ENCODE data around the gene CORO2A. TPM values are rescaled to one million over a fixed set of nuclear protein-coding genes. Genes with fewer than 3 reads are reported as not detected.

The CORO2A gene
- total and polyA plus RNA-seq, 2 of the 8 experiments (the other 6 are each of a cell fraction or from before 2014, with no cell fraction given) = 13.7 to 27.9 TPM

GRCh38 chr9:98229090-98229395 is 36.6 kb upstream of the CORO2A start:
- Histone ChIP-seq H4K91ac (replicated peaks; ENCODE audit: insufficient read length, low read length) (no peak overlapping the region), H4K20me1 (replicated peaks in 1 of 2; ENCODE audit: control insufficient read depth in 1 of 2, insufficient read depth in 2 of 2, low read length in 2 of 2) (no peaks in the 10 kb centered on the region), H2BK15ac (ENCODE audit: low read length) (no peak overlapping the region), H4K8ac (ENCODE audit: extremely low read depth, insufficient read depth, low read length) (no peak overlapping the region), H2BK5ac (ENCODE audit: low read depth, low read length) (no peak overlapping the region), H3K18ac (ENCODE audit: extremely low read depth, low read length) (no peak overlapping the region), H2AK5ac (ENCODE audit: low read depth, low read length) (no peak overlapping the region), H3K79me1 (ENCODE audit: low read depth, low read length) (no peaks in the 10 kb centered on the region), H3K9ac (replicated peaks in 1 of 4; ENCODE audit: extremely low read depth in 1 of 4, low read depth in 3 of 4, low read length in 3 of 4) (no peak overlapping the region), H3K9me3 (ENCODE audit: insufficient read depth in 2 of 2, low read depth in 1 of 2, low read length in 1 of 2) (no peaks in the 10 kb centered on the region), H2AFZ (ENCODE audit: low read length) (no peak overlapping the region), H3K27ac (ENCODE audit: low read depth, low read length) (no peak overlapping the region), H3K4me1 (replicated peaks in 1 of 4; ENCODE audit: control insufficient read depth in 3 of 4, insufficient read depth in 4 of 4, low read length in 3 of 4) (no peaks in the 10 kb centered on the region), H3K4me2 (ENCODE audit: insufficient read depth in 1 of 2, low read depth in 2 of 2, low read length in 2 of 2) (no peak overlapping the region), H3K23ac (ENCODE audit: insufficient read length) (no peak overlapping the region), H3K27me3 (replicated peaks in 1 of 4; ENCODE audit: control insufficient read depth in 3 of 4, extremely low read depth in 1 of 4, insufficient read depth in 3 of 4, low read length in 3 of 4) (no peaks in the 10 kb centered on the region), H2BK120ac (replicated peaks; ENCODE audit: low read depth, low read length) (no peak overlapping the region), H3K4ac (replicated peaks; ENCODE audit: insufficient read length, low read depth, low read length) (no peak overlapping the region), H3K36me3 (ENCODE audit: control insufficient read depth in 2 of 4, insufficient read depth in 4 of 4, low read length in 3 of 4) (peaks cover 2 to 19% (median 3%) of the 10 kb centered on the region in 4 experiments; a peak in 4 of 8 replicates), H4K5ac (ENCODE audit: insufficient read length, low read depth, low read length) (no peak overlapping the region), H3K56ac (replicated peaks; ENCODE audit: insufficient read length, low read depth, low read length) (no peak overlapping the region), H3K23me2 (ENCODE audit: low read depth, low read length) (no peaks in the 10 kb centered on the region), H3K4me3 (ENCODE audit: extremely low read depth in 1 of 4, insufficient read depth in 2 of 4, low read depth in 3 of 4, low read length in 4 of 4) (no peak overlapping the region), H2BK20ac (ENCODE audit: low read length) (no peak overlapping the region), H3K79me2 (ENCODE audit: control insufficient read depth in 1 of 2, insufficient read depth in 2 of 2, low read length in 2 of 2) (no peaks in the 10 kb centered on the region), H3K14ac (ENCODE audit: insufficient read length) (no peak overlapping the region), H2BK12ac (ENCODE audit: low read depth, low read length) (no peak overlapping the region)
- 94% methylated on average over 4 of the region's 4 CpGs; no CpG with 5 or more reads in 1 of the 2 experiments for WGBS, 2 experiments (ENCODE audit: extremely low coverage in 1 of 2, insufficient coverage in 1 of 2, insufficient read length in 1 of 2, insufficient replicate concordance in 2 of 2, low coverage in 1 of 2, low lambda C conversion rate in 2 of 2, missing lambda C conversion rate in 1 of 2)
- DNase-seq (ENCODE audit: low read depth in 1 of 2, low spot score in 2 of 2) (no peak), FAIRE-seq (no peak)
- POLR2A ChIA-PET (ENCODE audit: partially characterized antibody) = interaction anchor here (1.2 to 1.4 kb wide), 2 partner anchors 11 to 19 kb away, joined by 4 to 5 read pairs; no protein-coding TSS in a partner anchor
- CTCF ChIA-PET (ENCODE audit: partially characterized antibody) = interaction anchor here (0.6 to 3.5 kb wide), 6 partner anchors 12 to 177 kb away, joined by 4 to 18 read pairs (median 6); partner anchors contain the start of gene TRIM14
- TF ChIP-seq JUN (IDR thresholded peaks at IDR 0.05; ENCODE audit: low read depth, low read length) (no peak), FOSL1 (IDR thresholded peaks at IDR 0.05; ENCODE audit: insufficient read depth, low read depth, low read length) (no peak), SP4 (IDR thresholded peaks at IDR 0.05; ENCODE audit: low read length) (no peak), BACH1 (IDR thresholded peaks at IDR 0.05; ENCODE audit: low read length) (no peak), EP300 (IDR thresholded peaks at IDR 0.05; ENCODE audit: borderline replicate concordance in 1 of 2, low read depth in 2 of 2, low read length in 2 of 2) (no peak), CEBPB (IDR thresholded peaks at IDR 0.05; ENCODE audit: low read depth, low read length) (no peak), SP1 (IDR thresholded peaks at IDR 0.05; ENCODE audit: low read depth, low read length) (no peak), MAX (IDR thresholded peaks at IDR 0.05) (no peak), CHD2 (IDR thresholded peaks at IDR 0.05; ENCODE audit: low read length) (no peak), SIN3A (conservative IDR thresholded peaks at IDR 0.05 in 1 of 2, IDR thresholded peaks at IDR 0.05 in 1 of 2; ENCODE audit: low read depth in 1 of 2, low read length in 2 of 2) (no peak), POLR2A (IDR thresholded peaks at IDR 0.05; ENCODE audit: control extremely low read depth in 1 of 2, low read depth in 2 of 2, low read length in 2 of 2) (no peak), CREB1 (IDR thresholded peaks at IDR 0.05) (no peak), BCL11A (IDR thresholded peaks at IDR 0.05; ENCODE audit: low read depth in 2 of 2, low read length in 2 of 2) (no peak)
